NCI-H226 (cell line): ENCODE data around the gene EPB41L1.

ENCODE experiments used
- DNase-seq: peaks from one replicate; pipeline ENCODE4 v3.0.0-alpha.2; 2015

Gene EPB41L1

DNA sequence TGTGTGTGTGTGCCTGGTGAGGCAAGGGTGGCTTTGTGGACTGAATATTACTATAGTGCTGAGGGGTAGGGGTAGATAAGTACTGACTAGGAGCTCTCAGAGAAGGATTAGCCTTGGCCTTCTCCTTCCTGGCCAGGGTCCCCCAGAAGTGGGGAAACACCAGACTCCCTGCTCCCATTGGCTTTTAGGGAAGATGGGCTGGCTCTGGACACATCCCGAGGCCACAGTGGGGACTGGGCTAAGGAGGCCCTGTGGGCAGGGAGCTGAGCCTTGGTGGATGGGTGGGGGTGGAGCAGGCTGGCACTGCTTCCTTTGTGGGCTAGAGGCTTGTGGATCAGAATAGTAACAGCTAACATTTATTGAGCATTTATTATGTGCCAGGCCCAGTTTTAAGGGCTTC is 3.1 kb downstream of the EPB41L1 start:
- no peak for DNase-seq

DNA sequence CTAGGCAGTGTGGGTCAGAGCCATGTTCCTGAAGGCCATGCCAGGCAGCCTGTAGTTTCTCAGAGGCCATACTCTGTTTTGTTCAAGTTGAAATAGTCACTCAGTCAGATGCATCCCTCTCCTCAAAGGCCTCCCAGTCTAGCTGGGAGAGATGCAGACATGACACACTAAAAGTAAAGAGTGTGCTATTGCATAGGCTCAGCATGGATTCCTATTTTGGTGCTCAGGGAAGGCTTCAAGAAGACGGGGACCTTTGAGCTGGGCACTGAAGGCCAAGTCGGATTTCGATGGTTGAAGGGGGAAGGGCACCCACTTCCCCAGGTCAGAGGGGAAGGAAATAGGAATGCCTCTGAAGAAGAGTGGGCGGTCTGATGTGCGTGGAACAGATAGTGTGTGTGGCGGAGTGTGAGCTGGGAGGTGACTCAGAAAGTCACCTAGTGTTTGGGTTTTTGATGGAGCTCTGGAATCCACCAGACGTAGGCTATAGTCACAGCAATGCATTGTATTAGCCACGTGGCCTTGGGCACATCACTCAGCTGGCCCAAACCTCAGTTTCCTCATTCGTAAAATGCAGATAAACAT is 3.7 kb downstream of the EPB41L1 start:
- no peak for DNase-seq

DNA sequence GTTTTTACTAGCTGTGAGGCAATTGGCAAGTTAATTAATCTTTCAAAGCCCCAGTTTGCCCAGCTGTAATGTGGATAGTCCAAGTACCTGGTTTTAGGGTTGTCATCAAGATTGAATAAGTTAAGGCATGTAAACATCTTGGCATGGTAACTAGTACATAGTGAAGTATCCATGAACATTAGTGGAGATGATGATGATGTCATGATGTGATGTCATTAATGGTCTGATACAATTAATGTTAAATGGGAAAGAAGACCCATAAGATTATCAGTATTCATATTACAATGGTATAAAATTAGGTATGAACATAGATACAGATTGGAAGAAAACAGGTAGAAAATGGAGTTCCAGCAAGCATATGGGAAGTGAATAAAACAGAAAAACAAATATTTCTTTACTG is 5.3 kb downstream of the EPB41L1 start:
- DNase-seq = no peak

DNA sequence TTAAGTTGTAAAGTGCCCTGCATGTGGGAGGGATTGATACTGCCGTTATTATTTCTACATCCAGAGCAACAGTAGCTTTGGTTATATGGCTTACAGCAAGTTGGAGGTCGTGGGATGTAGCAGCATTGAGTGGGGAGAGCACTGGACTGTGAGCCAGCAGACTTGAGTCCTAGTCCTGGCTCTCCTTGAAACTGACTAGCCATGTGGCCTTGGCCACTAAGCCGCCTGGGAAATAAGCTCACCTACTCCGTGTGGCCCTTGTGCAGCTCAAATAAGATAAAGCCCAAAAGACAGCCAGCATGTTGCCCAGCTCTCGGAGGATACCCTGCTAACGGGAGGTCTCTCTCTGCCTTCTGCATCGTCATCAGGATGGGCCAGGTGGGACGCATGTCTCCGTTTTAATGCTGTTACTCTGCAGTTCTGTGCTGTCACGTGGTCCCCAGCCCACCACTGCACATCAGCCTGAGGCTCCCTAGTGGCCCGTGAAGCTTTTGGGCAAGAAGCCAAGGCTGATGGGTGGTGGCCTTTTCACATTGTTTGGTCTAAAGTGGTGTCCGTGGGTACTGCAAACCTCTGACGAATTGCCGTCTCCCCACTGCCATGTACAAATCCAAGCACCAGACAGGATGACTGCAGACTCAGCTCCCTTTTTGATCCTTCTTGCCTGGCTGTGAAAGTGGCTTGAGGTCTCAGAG is 7.9 kb downstream of the EPB41L1 start:
- no peak for DNase-seq

DNA sequence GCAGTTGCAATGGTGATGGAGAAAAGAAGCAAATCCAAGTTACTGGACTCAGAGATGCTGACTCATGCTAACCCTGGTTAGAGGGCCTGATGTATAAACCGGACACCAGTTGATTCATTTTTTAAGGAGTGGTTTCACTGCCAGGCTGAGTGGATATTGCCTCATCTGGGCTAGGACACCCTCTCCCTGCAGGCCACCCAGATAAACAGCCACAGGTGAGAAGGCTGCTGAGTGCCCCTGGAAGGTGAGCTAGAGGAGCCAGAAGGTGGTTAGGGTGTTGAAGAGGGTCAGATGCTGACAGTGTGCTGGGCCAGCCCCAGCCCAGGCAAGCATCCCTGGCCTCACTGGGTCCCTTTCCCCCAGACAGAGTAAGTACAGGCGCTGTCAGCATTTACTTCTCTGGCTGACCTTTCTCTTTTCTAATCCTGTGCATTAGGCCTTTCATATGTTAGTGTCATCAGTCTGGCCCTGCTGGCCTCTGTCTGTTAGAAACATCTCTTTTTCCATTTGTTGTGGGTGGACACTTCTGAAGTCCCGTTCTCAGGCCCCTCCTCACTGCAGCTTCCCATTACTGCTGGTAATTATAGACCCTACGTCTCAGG is 13.5 kb downstream of the EPB41L1 start:
- peak; percentile 77 for DNase-seq

DNA sequence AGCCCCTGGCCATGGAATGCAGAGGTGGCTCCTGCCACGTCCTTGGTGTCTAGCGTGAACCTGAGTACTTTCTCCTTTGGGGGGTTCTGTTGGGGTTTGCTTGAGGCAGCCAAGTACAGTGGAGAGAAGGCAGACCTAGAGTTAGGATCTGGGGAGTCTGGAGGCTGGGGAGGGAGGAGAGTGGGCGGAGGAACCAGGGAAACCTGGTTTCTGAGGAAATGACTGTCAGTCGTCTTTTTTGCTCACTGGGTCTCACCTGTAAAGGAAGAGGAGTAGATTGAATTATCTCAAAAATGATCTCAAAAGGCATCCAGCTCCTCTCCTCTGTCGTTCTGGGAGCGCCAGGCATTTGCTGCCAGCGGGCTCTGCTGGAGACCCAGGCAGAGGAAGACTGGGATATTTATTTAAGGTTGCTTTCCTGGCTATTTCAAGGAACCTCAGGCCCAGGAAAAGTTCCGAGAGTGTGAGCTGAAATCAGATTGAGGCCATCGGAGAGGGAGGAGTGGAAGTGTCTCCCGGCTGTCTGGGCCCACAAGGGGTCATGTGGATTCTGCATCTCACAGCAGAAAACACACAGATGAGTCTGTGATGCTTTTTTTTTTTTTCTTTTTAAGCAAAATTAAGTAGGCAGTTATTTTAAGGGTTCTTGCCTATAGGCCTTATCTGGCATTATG is 16.1 kb downstream of the EPB41L1 start:
- DNase-seq = no peak

DNA sequence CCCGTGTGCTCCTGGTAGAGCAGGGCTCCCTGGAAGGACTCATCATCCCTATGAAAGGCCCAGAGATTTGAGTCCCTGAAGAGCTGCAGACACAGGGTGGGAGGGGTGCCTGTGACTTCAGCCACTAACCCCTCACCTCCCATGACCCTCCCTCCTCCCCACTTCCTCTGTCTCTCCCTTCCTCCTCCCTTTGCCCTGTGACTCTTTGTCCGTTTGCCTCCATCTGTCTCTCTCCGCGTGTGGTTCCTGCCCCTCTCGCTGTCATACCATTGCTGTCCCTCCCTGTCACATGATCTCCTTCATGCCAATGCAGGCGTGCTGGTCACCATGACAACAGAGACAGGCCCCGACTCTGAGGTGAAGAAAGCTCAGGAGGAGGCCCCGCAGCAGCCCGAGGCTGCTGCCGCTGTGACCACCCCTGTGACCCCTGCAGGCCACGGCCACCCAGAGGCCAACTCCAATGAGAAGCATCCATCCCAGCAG is 19.0 kb downstream of the EPB41L1 start:
- DNase-seq = no peak

DNA sequence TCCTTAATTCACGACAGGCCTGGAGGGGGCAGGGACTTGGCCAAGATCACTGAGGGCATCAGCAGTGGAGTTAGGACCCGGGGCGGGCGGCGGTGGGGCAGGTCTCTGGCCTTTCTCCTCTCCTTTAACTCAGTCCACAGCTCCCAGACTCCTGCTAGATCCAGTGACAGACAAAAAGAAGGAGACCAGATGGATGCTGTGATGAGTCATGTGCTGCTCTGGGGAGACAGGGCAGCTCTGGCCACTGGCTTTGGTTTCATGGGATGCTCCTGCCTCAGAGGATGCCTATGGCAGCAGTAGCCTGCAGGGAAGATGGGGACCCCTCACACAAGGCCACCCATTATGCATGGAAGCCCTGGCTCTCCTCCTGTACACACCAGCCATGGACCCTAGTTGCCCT is 20.5 kb downstream of the EPB41L1 start:
- DNase-seq = no peak

DNA sequence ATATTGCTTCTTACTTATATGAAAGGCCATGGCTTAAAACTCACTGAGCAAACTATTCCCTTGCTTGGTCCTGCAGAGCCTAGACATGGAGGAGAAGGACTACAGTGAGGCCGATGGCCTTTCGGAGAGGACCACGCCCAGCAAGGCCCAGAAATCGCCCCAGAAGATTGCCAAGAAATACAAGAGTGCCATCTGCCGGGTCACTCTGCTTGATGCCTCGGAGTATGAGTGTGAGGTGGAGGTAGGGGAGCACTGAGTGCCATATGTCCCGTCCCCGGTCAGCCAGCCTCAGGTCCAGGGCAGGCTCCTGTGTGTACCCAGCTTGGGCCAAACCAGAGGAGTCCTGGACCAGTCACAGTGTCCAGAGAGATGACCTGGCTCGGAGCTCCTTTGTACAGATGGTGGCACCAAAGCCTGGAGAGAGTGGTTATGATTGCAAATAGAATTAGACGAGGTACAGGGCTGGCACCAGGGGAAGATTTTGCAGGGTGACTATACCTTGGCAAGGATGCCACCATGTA is 21.0 kb downstream of the EPB41L1 start:
- no peak for DNase-seq

DNA sequence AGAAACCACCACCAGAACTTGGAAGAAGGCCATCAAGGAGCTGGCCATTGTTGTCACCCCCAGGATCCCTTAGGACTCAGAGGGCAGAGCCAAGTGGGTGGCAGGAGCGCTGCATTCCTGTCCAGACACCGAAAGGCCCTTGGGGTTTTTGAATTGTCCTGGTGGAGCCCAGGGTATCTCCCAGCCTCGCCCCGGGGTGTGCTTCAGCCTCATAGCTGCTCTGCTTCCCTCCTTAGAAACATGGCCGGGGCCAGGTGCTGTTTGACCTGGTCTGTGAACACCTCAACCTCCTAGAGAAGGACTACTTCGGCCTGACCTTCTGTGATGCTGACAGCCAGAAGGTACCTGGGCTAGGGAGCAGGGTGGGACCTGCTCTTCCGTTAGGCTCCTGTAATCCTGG is 23.2 kb downstream of the EPB41L1 start:
- DNase-seq = no peak

DNA sequence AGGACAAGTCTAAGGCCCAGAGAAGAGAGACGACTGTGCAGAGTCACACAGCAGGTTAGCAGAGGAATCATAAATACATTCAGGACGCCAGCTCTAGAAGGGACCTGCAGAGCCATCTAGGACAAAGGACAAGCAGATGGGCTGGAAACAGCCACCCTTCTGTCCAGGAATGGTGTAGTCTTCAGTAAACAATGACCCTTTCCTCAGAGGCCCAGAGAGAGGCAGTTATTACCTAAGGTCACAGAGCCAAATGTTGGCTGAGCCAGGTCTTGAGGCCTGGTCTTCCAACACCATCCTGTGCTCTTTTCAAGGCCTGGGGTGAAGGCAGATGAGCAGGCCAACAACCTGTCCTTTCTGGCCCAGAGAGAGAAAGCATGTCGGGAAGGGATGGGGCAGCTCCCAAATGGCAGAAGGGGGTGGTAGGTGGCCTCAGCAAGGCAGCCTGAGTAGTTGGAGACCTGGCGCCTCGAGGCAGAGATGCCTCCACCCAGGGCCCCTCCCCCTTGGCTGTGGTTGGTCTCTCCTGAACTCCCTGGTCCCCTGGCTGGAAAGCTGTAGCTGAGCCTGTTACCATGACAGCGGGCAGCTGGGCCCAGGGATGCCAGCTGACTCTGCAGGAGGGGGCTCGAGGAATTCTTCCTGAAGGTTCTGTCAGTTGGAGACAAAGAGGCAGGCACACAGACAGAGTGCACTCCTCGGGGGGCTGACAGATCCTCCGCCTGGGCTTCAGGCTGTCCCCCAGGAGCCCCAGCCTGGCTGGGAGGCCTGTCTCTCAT is 24.8 kb downstream of the EPB41L1 start:
- no peak for DNase-seq

DNA sequence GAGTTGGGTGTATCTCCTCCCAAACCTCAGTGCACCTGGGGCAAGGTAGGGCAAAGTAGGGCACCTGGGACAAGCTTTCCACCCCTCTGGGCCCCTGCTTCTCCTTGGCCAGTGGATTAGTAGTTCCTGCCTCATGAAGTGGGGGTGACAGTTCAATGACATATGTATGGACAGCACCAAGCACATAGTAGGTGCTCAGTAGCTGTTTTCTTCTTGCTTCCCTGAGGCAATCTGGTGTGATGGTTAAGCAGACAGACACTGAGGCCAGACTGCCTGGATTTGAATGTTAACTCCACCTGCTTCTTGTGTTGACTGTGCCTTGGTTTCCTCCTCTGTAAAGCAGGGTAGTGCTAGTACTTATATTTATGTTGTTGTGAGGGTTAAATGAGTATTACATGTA is 25.8 kb downstream of the EPB41L1 start:
- DNase-seq = no peak

DNA sequence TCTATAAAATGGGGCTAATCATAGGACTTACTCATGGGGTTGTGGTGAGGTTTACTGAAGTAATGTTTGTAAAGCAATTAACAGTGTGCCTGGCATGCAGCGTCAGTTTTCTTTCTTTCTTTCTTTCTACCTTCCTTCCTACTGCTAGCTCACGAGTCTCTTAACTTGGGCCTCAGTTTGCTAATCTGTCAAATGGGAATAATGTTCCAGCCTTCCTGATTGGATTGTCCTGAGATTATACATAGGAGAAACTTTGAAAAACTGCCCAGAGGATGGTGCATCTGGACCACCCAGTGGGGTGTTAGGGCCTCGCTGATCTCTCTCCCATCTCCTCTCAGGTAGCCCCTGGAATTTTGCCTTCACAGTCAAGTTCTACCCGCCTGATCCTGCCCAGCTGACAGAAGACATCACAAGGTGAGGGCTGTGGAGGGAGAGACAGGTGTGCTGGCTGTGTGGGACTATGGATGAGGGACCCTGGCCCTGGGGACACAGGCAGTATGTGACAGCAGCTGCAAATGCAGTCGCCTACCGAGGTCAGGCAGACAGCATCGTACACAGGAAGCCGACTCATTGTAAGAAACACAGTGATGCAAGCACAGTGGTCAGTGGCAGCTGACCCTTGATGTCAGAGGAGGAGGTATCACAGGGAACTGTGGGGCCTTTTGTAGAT is 27.5 kb downstream of the EPB41L1 start:
- no peak for DNase-seq

DNA sequence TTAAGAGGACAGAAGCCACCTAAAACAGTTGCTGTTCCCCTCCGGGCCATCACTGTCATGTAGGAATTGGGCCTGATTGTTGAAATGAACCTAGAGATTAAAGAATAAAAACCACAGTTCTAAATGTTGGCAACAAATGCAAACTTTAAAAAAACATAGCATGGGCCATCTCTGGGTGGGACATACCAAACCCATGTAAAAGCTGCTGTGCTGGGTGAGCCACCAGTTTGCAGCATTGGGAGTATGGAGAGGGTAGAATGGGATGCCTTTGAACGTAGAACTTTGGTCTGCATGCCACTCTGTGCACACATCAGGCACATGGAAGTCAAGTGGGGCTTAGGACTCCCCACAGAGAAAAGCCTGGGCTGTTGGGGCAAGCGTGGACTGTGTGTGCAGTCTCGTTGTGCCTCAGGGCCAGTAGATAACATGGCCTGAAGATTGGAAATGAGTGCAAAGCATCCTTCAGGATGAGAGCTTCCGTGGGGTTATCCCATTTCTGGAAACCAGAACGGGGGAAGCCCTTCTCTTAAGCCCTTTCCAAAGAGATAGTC is 28.1 kb downstream of the EPB41L1 start:
- DNase-seq = no peak

DNA sequence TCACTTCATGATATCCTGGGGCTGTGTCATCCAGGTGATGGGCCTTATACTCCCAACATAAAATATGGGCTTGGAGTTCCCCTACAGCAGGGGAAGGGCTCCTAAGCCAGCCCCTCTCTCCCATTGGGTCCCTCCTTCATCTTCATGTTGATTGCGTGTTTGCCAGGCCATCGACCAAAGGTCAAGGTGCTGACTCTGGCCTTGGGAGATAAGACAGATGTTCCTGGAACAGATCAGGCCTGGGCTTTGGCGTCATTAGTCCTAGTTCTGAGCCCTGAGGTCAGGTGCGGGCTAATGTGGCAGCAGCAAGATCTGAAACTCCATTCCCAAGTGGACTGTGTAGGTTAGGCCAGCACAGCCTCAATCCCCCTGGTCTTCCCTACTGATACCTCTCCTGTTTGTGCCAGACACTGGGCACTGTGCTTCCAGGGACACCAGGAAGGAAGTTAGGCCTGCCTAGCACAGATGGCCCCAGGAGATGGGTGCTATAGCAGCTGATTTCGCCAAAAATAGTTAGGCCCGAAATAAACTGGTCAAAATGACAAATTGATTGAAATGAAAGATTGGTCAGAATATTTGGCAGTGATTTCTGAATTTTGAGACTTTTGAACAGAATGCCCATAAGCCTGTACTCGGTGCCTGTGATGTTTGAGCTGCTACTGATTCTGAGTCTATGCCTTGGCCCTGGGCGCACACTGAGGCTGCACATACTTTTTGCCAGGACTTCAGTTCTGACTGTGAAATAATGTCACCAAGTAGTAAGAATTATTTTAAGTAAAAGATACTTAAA is 28.8 kb downstream of the EPB41L1 start:
- no peak for DNase-seq

DNA sequence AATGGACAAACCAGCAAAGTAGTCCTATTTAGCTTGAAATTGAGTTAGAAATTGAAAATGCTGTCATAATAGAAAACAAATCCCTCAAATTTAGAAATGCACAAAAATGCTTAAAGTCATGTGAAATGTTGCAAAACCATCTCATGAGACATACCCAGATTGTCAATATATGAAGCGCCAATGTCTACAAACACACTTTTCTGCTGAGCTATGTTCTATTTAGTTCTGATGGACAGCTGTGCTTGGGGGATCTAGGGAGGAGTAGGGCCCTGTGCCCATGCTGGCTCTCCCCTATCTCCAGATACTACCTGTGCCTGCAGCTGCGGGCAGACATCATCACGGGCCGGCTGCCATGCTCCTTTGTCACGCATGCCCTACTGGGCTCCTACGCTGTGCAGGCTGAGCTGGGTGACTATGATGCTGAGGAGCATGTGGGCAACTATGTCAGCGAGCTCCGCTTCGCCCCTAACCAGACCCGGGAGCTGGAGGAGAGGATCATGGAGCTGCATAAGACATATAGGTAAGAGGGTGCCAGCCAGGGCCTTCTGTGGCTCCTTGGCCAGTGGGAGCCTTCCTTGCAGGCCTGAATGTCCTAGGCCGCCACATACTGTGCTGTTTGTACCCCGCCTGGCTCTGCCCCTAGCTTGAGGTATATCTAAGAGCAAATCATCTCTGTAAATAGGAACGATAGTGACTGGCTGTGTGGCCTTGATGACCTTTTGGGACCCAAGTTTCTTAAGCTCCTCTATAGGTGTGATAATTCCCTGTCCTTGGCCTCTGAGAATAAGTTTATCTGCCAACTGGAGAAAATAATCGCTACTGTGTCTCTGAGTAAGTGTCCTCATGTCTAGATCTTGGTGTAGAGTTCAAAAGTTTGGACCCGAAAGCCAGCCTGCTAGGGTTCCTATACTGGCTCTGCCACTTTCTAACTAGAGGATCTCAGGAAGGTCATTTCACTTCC is 30.6 kb downstream of the EPB41L1 start:
- DNase-seq = no peak

DNA sequence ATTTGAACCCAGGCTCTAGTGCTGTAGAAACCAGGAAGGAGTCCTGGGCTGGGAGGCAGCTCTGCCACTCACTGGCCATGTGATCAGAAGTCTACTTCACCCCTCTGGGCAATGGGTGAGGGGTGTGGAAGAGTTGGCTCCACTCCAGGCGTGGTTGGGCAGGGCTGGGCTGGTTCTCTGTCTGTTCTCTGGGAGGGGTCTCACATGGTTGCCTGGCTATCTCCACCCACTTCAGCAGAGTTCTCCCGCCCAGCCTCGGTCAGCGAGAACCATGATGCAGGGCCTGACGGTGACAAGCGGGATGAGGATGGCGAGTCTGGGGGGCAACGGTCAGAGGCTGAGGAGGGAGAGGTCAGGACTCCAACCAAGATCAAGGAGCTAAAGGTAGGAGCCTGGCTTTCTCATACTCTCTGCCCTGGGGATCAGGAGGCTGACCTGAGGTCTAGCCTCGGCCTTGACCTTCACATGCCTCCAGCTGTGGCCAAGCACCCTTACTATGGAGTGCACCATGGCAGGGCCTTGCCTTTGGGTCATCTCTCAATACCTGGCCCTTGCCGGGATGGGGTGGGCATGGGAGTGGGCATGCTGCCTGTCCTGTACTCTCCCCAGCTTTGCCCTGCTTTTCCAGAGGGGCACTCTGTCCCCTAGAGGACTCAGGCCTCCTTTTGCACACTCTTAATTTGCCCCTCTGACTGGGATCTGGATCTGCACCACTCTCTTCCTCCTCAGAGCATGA is 39.6 kb downstream of the EPB41L1 start:
- no peak for DNase-seq

DNA sequence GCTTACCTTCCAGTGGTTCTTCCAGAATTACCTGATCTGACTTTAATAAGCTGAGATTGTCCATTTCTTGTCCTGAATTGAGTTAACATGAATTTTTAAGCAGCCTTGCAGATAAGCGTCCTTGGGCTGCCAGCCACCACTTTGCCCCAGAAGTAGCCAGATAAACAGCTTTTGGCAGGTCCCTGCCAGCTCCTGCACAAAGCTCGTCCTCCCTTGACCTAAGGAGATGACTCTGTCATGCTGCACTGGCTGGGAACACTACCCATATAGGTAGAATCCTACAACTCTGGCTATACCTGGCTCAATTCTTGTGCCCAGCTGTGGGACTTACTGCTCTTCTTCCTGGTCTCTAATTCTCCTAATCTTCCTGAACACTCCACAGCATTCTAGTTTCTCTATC is 42.1 kb downstream of the EPB41L1 start:
- DNase-seq = no peak

DNA sequence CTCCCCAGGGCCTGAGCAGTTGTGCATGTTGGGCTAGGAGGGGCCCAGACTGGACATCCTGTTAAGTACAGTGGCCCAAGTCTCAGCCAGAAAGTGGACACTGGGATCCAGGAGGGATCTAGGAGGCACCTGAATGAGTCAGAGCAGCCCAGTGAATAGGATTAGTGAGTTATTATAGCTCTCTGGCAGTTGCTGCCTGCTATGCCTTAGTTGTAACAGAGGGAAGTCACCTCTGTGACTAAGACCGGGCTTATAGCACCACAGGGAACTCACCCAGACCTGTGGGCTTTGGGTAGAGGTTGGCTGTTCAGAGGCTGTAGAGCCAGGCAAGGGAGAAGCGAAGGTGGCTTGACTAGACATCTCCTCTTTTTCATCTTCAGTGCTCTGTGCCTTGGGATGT is 42.7 kb downstream of the EPB41L1 start:
- no peak for DNase-seq
